B cell (primary cell): ENCODE data around the gene CBFB. TPM values are rescaled to one million over a fixed set of nuclear protein-coding genes. Genes with fewer than 3 reads are reported as not detected.

ENCODE experiments used
- ATAC-seq: fragments of 200-7000 bp; cut with Tn5 transposase; one replicate; pipeline ENCODE4 v1.10.0; 2021; ENCODE audit warnings: low read depth, mild to moderate bottlenecking, moderate number of reproducible peaks, moderate library complexity
- CTCF ChIA-PET: fragments of 350-600 bp; sonication (Branson Sonifier 250); formaldehyde crosslinking; loops from one replicate; lab custom pipeline; 2021; ENCODE audit warnings: antibody characterized with exemption, inconsistent platforms; lab: Charles Lee
- POLR2A ChIA-PET: fragments of 350-600 bp; sonication (Branson Sonifier 250); formaldehyde crosslinking; loops from one replicate; lab custom pipeline; 2021; ENCODE audit warnings: antibody characterized with exemption; lab: Charles Lee
- DNase-seq: peaks from one replicate; pipeline ENCODE4 v3.0.0; 2013
- H2AFZ ChIP-seq: 2 replicates; pipeline ENCODE4 v1.6.1; 2012; ENCODE audit warnings: mild to moderate bottlenecking, low read depth, low read length; ENCODE audit not compliant: insufficient read depth, poor library complexity, severe bottlenecking
- H3K27ac ChIP-seq, 2 donors: 1 replicate in 1 of 2; 2 replicates in 1 of 2; pipeline ENCODE4 v1.5.1; 2012 to 2013; ENCODE audit warnings: low read length in 2 of 2, mild to moderate bottlenecking in 2 of 2, moderate library complexity in 1 of 2
- H3K27me3 ChIP-seq, 4 experiments: fragments of 200-600 bp in 1 of 4; sonication (generic) in 1 of 4; replicated peaks in 1 of 4; 1 replicate in 2 of 4; 2 replicates in 2 of 4; pipeline versions ENCODE4 v1.6.1 to v1.7.0; 2013 to 2016; ENCODE audit warnings: low read length in 3 of 4, mild to moderate bottlenecking in 2 of 4, mixed read lengths in 1 of 4, moderate library complexity in 1 of 4; ENCODE audit not compliant: insufficient read depth in 4 of 4, control insufficient read depth in 3 of 4; ENCODE audit errors: control extremely low read depth in 1 of 4
- H3K36me3 ChIP-seq, 2 experiments: replicated peaks in 1 of 2; 1 replicate in 1 of 2; 2 replicates in 1 of 2; pipeline versions ENCODE4 v1.6.1 to v1.7.1; 2013; ENCODE audit warnings: low read length in 1 of 2; ENCODE audit not compliant: insufficient read depth in 2 of 2, control insufficient read depth in 1 of 2; ENCODE audit errors: control extremely low read depth in 1 of 2, extremely low read depth in 1 of 2
- H3K4me1 ChIP-seq, 2 donors: fragments of 200-600 bp in 1 of 2; sonication (generic) in 1 of 2; 1 replicate in 1 of 2; 2 replicates in 1 of 2; pipeline versions ENCODE4 v1.5.1 to v1.6.1; 2013 to 2017; ENCODE audit warnings: low read length in 2 of 2; ENCODE audit not compliant: control insufficient read depth in 2 of 2, insufficient read depth in 2 of 2
- H3K4me2 ChIP-seq: replicated peaks from 2 replicates; pipeline ENCODE3; 2012; ENCODE audit warnings: mild to moderate bottlenecking, low read depth, low read length; ENCODE audit not compliant: poor library complexity, severe bottlenecking
- H3K4me3 ChIP-seq, 5 experiments: fragments of 200-600 bp in 1 of 5; sonication (generic) in 1 of 5; 1 replicate in 3 of 5; 2 replicates in 2 of 5; pipeline versions ENCODE4 v1.5.1 to v1.7.0; 2011 to 2016; ENCODE audit warnings: low read length in 4 of 5, mild to moderate bottlenecking in 4 of 5, low read depth in 2 of 5, control low read depth in 1 of 5, moderate library complexity in 1 of 5; ENCODE audit not compliant: insufficient read depth in 1 of 5; ENCODE audit errors: control extremely low read depth in 1 of 5, extremely low read depth in 1 of 5
- H3K79me2 ChIP-seq: fragments of 200-600 bp; sonication (generic); one replicate; pipeline ENCODE4 v1.6.0; 2016; ENCODE audit warnings: low read length; ENCODE audit not compliant: control insufficient read depth, insufficient read depth
- H3K9ac ChIP-seq: fragments of 200-600 bp; sonication (generic); 2 replicates; pipeline ENCODE4 v1.6.1; 2017; ENCODE audit warnings: mild to moderate bottlenecking, low read length, moderate library complexity
- H3K9me3 ChIP-seq, 3 donors: one replicate each; pipeline versions ENCODE4 v1.6.1 to v1.7.1; 2013; ENCODE audit warnings: low read length in 2 of 3; ENCODE audit not compliant: control insufficient read depth in 2 of 3, insufficient read depth in 1 of 3; ENCODE audit errors: control extremely low read depth in 1 of 3
- H4K20me1 ChIP-seq: 2 replicates; pipeline ENCODE4 v1.6.0; 2012; ENCODE audit warnings: mild to moderate bottlenecking, low read length; ENCODE audit not compliant: insufficient read depth, control insufficient read depth, poor library complexity, severe bottlenecking
- H3K27ac Mint-ChIP-seq: one replicate; pipeline ENCODE4 v1.8.0; 2021; ENCODE audit warnings: mixed read lengths
- H3K27me3 Mint-ChIP-seq: one replicate; pipeline ENCODE4 v1.8.0; 2021; ENCODE audit warnings: mixed read lengths
- H3K4me1 Mint-ChIP-seq: one replicate; pipeline ENCODE4 v1.8.0; 2021; ENCODE audit warnings: mixed read lengths
- H3K4me3 Mint-ChIP-seq: one replicate; pipeline ENCODE4 v1.8.0; 2021; ENCODE audit warnings: mixed read lengths
- H3K9me3 Mint-ChIP-seq: one replicate; pipeline ENCODE4 v1.8.0; 2022; ENCODE audit warnings: mixed read lengths; ENCODE audit not compliant: insufficient read depth
- EZH2 ChIP-seq: IDR thresholded peaks from 2 replicates; pipeline ENCODE4 v1.6.1; 2012; ENCODE audit warnings: borderline replicate concordance, low read depth, mild to moderate bottlenecking, moderate library complexity, low read length; ENCODE audit not compliant: insufficient read depth, poor library complexity, severe bottlenecking
- WGBS: methylation state at CpG from one replicate; pipeline ENCODE4 v1.1.5; 2013; ENCODE audit warnings: missing lambda C conversion rate; ENCODE audit not compliant: insufficient coverage; 5-methylcytosine and 5-hydroxymethylcytosine counted together
- intact Hi-C: fragments of 100-400 bp; cut with micrococcal nuclease; formaldehyde crosslinking; loops from one replicate; pipeline ENCODE4 v1.10.0; 2022
- polyA plus RNA-seq: library from polyadenylated mRNA; depleted of rRNA; stranded (reverse); fragments of >200 nt; gene quantifications from 2 replicates; pipeline ENCODE4 v1.2.3, GENCODE V29; 2012
- total RNA-seq, 2 donors: library from RNA; stranded (reverse); fragments of 120-200 nt in 1 of 2; gene quantifications; 1 replicate in 1 of 2; 2 replicates in 1 of 2; pipeline versions ENCODE4 v1.2.3 to v1.2.4, GENCODE V29; 2013 to 2022
- TF ChIP-seq, protein P1 (sequence below): fragments of 200-600 bp; IDR thresholded peaks from one replicate; pipeline ENCODE4 v1.8.0; 2022; ENCODE audit warnings: antibody characterized with exemption, mild to moderate bottlenecking

The CBFB gene
- total and polyA plus RNA-seq, 2 donors (not counting 1 experiment from before 2014, with no cell fraction given): 19.5 to 89.0 TPM

DNA sequence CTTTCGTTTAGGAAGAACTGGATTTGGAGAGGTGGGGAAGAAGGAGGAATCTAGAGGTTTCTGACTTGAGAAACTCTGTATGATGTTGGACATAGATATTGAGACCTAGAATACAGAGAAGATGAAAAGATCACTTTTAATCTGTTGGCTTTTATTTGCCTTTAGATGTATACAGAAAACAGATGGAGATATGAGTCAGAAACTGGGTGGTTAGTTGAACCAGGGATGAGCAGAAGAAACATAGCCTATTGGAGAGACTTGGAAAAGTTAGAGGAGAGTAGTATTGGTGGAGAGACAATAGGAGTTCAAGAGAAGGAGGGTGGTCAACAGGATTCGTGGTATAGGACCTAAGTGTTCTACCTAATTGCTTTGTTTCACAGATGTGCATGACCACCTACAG, 85.8 kb downstream of the CBFB start:
- H3K4me1 ChIP-seq: peaks cover 11 to 16% of the 10 kb centered on the region in 2 donors
- H3K27me3 ChIP-seq: no peaks in the 10 kb centered on the region
- H3K27ac ChIP-seq: no peak overlapping the region
- no peaks in the 10 kb centered on the region for H3K9me3 ChIP-seq
- no peak overlapping the region for H2AFZ ChIP-seq
- H3K4me2 ChIP-seq: no peak overlapping the region
- H3K36me3 ChIP-seq: peaks cover under 1 to 4% of the 10 kb centered on the region in 2 experiments
- Mint-ChIP-seq H3K4me3 (no peak overlapping the region), H3K4me1 (peaks cover 19% of the 10 kb centered on the region), H3K27me3 (no peaks in the 10 kb centered on the region), H3K9me3 (no peaks in the 10 kb centered on the region), H3K27ac (no peak overlapping the region)
- peaks cover 26% of the 10 kb centered on the region for H4K20me1 ChIP-seq
- peaks cover 75% of the 10 kb centered on the region for H3K79me2 ChIP-seq
- POLR2A ChIA-PET: no interaction called here
- TF ChIP-seq, protein P1, sequence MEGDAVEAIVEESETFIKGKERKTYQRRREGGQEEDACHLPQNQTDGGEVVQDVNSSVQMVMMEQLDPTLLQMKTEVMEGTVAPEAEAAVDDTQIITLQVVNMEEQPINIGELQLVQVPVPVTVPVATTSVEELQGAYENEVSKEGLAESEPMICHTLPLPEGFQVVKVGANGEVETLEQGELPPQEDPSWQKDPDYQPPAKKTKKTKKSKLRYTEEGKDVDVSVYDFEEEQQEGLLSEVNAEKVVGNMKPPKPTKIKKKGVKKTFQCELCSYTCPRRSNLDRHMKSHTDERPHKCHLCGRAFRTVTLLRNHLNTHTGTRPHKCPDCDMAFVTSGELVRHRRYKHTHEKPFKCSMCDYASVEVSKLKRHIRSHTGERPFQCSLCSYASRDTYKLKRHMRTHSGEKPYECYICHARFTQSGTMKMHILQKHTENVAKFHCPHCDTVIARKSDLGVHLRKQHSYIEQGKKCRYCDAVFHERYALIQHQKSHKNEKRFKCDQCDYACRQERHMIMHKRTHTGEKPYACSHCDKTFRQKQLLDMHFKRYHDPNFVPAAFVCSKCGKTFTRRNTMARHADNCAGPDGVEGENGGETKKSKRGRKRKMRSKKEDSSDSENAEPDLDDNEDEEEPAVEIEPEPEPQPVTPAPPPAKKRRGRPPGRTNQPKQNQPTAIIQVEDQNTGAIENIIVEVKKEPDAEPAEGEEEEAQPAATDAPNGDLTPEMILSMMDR: no peak
- TF ChIP-seq EZH2: no peak
- WGBS: 77% methylated on average over 2 of the region's 2 CpGs
- CTCF ChIA-PET: interaction anchor here (1.1 kb wide), 1 partner anchor 41 kb away, joined by 3 read pairs; no protein-coding TSS in a partner anchor
- DNase-seq (no peak), ATAC-seq (no peak)
- intact Hi-C loops: no loop called here
- H3K9ac ChIP-seq: no peak overlapping the region
- no peak overlapping the region for H3K4me3 ChIP-seq

DNA sequence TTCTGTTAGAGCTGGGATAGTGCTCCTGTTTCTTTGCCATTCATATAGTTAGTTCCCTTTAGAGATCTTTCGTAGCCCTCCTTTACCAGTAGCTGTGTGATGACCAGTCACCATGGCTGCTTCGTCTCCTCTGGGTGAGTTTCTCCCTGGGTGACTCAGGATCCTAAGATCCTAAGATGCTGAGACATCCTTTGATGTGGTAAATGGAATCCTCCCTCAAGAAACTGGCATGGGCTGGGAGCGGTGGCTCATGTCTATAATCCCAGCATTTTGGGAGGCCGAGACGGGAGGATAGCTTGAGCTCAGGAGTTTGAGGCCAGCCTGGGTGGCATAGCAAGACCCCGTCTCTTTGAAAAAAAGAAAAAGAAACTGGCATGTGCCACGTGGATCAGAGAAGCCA, 86.7 kb downstream of the CBFB start:
- no peaks in the 10 kb centered on the region for H3K9me3 Mint-ChIP-seq
- H3K9ac ChIP-seq: no peak overlapping the region
- WGBS: 98% methylated on average over 4 of the region's 7 CpGs
- no peak overlapping the region for H3K4me3 Mint-ChIP-seq
- H3K4me1 ChIP-seq: peaks cover 8 to 9% of the 10 kb centered on the region in 2 donors
- no peak overlapping the region for H3K4me2 ChIP-seq
- H2AFZ ChIP-seq: no peak overlapping the region
- peaks cover 73% of the 10 kb centered on the region for H3K79me2 ChIP-seq
- ATAC-seq (no peak), DNase-seq (no peak)
- H3K27me3 Mint-ChIP-seq: no peaks in the 10 kb centered on the region
- H3K36me3 ChIP-seq: peaks cover 4 to 9% of the 10 kb centered on the region in 2 experiments
- POLR2A ChIA-PET: no interaction called here
- H3K27ac Mint-ChIP-seq: no peak overlapping the region
- H3K27me3 ChIP-seq: no peaks in the 10 kb centered on the region
- peaks cover 19% of the 10 kb centered on the region for H4K20me1 ChIP-seq
- H3K4me3 ChIP-seq: no peak overlapping the region
- intact Hi-C loops: no loop called here
- CTCF ChIA-PET: interaction anchor here (1.1 kb wide), 1 partner anchor 40 kb away, joined by 3 read pairs; no protein-coding TSS in a partner anchor
- H3K9me3 ChIP-seq: no peaks in the 10 kb centered on the region
- no peak for TF ChIP-seq EZH2
- TF ChIP-seq, protein P1: no peak
- H3K27ac ChIP-seq: no peak overlapping the region
- peaks cover 13% of the 10 kb centered on the region for H3K4me1 Mint-ChIP-seq
